ENCODE results near the gene SORCS1.

The SORCS1 gene

DNA sequence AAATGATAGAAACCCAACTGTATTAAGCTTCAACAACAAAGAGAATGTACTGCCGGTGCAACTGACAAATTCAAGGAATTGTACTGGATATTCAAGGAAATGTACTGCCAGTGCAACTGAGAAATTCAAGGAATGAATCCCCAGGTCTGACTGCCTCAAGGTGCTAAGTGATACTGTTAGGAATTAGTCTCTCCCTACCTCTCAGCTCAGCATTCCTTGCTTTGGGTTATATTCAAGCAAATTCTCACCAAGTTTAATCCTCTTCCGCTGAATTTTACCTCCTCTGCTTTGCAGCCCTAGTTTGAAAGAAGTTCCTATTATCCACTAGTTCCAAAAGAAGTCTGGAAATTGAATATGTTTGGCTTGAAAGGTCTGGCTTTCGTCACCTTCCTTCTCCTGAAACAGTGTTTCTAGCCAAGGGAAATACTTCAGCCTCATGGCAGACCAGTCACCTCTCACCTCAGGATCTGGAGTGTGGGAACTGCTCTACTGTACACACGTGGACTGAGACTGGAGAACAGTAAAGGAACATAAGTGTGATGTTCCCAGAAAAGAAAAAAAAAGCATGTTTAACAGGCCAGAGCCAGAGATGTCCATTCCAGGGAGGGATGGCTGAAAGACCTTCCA lies 60.4 kb downstream of the SORCS1 start:
- no peak for DNase-seq

DNA sequence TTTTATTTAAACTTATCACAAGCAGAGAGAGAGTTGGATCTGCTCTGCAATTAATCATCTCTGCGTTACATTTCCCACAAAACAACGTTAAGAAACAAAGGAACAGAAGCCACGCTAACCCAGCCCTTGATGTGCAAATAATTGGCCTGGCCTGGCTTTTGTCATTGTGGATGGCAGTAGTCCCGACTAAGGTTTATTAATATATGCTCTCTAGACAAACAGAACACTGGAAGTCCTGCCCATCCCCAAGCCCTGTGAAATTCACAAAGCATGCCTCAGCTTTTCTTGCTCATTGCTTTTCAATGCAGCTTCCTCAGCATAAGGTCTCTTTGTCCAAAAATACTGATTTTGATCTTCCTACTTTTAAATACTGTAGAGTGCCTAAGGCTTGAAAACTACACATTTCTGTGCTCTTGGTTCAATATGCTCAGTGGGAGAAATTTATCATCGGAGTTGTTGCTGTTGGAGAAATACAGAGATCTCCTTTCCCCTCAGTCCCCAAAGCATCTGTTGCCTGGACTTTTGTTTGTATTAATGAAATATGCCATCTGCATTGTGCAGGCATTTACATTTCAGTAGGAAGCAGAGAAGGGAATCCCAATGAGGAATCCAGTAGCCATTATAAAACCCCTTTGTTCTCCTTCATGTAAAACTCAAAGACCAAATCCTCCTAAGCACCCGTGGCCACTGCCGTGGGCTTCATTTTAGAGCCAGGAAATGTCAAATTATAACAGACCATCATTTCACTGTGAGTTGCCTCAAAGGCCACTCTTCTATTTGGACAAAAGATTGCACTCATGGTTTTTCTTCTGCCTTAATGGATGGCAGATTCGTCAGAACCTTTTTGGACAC lies 61.1 kb downstream of the SORCS1 start:
- DNase-seq: no peak

DNA sequence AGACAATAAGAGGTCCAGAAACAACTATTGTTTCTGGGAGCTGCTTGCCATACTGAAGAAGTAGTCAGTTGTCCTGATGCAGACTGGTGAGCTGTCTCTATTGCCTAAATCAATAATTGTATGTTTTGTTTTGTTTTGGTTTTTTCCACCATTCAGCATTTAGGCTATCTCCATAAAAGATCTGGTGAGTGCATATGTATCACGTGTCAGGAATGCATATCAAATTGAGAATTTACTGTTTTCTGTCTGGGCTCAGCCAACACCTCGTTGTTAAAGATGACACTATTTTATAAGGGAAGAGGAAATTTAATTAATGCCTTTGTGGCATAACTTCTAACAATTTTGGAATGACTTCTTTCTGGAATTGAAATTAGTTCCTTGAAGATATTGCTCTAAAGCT lies 66.2 kb downstream of the SORCS1 start:
- no peak for DNase-seq

DNA sequence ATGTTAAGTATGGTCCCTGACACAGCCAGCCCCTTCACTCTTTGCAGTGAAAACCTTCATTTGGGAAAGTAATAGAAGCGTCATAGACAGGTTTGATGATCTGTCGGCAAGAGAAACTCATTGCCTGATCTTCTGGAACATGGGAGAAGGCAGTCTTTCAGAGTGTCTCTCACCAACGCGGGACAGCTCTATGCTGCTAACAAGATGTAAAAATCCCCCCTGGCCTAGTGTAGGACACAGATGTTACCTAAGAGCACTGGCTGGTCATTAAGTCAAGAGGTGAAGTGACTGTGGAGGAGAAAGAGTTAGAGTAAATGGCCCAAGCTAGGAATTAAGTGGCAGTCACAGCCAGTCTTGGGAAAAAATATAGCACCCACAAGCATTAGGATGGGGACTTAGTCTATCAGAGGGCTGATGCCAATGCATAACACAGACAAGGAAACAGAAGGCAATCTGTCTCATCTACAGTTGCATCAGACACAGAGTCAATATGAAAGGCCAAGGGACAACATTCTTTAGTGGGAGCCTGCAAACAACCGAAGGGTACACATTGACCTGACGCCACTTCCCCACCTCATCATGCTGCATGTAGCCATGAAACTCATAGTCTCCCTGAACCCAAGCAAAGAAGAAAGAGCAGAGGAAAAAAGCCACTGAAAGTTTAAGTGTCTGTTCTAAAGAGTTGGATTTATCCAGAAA lies 69.5 kb downstream of the SORCS1 start:
- no peak for DNase-seq

DNA sequence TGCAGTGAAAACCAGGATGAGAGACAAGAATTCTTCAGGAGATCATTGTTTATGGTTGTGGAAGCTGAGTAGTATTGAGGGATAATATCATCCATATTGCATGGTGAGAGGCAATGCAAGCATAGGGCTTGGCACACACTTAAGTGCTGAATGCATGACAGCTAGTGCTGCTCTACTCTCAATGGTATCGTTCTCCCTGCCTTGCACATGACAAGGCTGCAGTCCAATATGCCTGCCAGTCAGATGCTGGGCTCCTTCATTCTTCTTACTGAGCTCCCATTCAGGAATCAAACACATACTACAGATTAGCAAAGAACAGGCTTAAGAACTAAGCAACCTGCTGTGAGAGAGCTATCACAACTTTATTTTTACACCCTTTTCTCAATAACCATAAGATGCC lies 72.2 kb downstream of the SORCS1 start:
- DNase-seq: no peak

DNA sequence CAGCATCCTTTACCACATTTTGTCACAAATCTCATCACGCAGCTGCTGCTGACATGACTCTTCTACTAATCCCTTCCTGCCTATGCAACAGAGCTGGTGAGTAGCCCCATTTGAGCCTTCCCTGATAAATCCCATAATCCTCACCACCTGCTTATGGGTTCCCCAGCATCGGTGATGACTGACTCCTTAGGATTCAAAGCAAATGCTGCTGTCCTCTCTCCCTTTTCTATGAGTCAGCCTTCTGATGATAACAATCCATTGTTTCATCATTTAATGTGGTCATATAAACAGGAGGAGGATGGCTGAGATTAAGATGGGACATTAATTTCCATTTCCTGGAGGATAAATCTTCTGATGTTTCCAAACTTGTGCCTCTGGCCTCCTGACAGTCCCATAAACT lies 73.4 kb downstream of the SORCS1 start:
- no peak for DNase-seq

DNA sequence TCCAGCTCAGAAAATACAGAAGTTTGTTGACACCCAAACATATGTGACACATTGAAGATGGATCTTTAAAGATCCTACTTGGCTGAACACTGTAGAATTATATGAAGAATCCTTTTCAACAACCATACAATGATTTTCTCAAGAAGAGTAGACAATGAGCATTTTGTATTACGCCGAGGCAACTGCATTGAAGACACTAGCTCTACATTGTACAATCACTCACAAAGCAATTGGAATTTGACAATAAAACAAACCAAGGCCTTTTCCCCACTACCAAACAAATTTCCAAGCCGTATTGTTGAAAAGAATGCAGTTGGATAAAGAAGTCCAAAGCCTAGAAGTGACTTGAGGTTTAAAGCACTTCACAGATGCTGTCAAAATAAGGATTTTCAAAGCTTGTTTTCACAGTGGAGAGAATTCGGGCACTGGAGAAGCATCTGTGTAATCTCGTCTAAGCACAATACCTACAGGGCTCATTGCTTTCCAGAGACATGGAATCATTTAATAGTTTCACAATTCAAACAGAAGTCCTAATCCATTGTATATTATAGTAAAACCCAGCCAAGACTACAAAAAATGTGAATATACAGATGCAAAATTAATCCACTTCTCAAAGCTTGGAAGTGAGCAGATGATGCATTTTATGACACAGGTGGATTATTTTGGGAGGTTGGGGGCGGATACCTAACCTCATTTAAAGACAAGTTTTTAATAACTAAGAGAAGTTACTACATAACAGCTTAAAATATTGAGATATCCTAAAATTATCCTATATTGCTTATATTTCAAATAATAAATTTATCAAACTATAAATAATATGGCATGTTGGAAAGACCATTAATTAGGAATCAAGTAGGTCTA lies 78.6 kb downstream of the SORCS1 start:
- DNase-seq: no peak

DNA sequence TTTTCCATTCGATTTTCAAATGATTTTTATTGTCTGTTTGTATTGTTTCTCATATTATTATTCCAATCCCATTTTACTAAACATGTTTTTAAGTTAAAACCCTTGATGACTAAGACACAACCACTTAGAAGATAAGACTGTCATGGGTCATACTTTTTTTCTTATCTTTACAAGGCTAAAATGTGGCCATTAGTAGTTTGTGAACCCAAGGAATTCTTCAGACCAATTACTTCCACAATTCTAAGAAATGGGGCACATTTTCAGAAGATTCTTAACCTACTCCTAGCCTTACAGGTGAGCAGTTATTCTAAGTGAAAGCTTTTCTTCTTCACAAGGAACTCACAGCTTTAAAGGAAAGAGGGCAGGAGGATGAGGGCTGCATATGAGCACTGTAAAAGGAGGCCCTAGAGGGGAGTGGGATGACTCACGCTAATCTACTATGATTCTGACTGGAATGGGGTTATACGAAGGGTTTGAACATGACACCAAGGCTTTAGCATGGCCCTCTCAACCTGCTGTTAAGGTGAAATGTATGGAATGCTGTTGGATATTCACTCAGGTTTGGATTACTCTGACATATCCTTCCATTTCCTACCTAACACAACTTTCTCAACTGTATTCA lies 81.0 kb downstream of the SORCS1 start:
- DNase-seq: no peak

DNA sequence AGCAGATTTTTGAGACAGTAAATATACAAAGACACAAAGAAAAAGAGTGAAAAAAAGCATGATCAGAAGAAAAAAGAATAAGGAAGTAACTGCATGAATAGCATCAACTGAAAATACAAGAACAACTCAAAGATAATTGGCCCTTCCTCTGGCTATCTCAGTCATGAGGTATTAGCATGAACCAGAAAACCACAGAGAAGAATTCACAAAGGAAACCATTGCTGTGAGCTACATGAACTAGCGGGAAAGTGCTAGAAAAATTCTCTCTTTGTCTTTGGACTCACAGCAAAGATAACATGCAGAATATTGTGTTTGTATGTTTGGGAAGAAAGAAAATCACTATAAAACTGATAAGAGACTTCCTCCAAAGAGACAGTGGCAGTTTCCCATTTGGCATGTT lies 82.9 kb downstream of the SORCS1 start:
- no peak for DNase-seq

DNA sequence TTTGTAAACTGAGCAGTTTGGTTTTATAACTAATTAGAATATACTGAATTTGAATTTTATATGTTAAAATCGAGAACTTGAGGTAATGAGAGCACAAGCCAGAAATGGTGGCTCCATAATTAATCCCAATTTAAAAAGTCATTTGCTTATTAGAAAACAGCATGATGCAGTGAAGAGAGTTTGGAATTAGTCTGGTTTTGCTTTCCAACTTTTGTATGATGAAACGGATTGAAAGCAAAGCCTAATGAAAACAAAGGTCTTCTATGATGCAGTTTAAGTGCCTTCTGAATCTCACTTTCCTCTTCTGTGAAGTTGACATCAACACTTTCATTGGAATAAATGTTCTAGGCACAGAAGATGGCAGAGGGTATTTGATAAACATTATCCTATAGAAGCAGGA lies 89.4 kb downstream of the SORCS1 start:
- no peak for DNase-seq

DNA sequence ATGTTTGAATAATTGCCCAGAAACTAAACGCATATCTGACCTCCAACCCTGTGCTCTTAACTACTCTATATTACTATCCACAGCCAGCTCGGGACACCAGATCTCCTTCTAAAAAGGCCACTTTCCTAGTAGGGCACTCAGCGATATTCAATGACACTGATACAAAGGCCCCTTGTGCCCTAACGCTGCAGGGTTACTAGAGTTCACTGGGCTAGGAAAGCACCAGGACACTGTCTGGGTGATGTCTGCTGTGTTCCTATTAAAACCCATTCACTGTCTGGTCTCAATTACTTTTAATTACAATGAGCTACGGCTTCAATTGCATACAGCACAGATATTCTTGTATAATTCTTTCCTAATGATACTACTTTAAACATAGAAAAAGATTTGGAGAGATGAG lies 91.7 kb downstream of the SORCS1 start:
- DNase-seq: no peak

DNA sequence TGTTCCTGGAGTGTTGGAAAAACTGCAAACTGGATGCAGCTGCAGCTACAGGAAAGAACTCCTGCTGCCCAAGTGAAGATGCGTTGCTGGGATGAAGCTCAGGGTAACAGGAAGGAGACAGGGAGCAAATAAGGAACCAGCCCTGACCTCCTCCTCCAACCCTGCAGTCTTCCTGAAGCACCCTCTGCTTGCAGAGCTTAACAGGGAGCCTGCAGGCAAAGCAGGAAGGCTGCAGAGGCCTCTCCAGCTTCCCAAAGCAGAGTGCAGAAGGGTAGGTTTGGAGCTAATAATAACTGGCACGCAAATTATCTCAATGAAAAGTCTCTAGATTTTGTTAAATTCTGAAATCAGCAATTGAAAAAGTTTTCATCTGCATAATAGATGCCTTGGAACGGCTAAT lies 92.5 kb downstream of the SORCS1 start:
- DNase-seq: no peak

DNA sequence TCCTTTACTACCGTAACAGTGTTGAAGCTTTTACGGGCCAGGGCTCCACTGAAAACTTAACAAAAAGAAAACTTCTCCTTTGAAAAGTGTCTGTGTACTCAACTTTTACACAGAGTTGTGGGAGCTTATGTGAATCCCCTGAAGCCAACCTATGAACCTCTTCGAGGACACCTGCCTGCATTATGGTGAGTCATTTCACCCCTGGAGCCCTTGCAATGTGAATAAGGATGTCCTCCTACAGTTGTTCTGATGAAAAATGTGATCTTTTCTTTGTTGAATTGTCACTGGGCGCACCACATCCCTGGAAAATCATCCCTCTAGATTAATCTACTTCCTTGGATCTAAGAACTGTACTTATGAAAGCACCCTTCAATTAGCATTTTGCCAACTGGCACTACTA lies 93.2 kb downstream of the SORCS1 start:
- no peak for DNase-seq

DNA sequence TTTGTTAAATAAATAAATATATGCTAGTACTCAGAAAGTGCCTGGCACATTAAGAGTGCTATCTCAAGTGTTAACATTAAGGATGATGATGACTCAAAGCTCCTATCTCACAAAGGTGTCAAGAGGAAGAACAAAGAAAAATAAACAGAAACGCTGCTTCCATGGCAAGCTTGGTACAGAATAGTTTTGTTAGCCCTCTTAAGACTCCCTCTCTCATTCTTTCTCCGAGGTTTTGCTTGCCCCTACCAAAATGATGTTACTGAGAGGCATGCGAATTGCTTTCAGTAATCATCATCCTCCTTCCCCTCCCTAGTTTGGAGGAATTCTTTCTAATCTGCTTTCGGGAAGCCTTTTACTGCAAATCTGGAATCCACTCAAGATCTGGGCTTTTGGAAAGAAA lies 96.7 kb downstream of the SORCS1 start:
- no peak for DNase-seq

DNA sequence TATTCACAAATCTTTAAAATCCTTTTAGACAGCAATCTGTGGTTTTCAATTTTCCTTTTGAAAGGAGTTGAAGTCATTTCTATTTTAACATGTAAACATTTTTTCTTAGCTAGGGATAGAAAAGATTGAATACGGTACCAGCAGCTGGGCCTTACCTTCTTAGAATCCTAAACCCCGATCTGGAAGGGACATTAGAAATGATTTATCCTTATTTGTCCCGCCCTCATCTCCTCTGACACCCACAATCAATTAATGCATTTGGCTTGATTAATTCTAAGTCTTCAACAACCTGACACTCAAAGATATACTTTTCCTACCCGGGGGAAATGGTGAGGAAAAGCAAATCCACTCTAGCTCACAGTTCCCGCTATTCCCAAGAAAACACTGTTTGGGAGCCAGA lies 100.4 kb downstream of the SORCS1 start:
- DNase-seq: no peak

DNA sequence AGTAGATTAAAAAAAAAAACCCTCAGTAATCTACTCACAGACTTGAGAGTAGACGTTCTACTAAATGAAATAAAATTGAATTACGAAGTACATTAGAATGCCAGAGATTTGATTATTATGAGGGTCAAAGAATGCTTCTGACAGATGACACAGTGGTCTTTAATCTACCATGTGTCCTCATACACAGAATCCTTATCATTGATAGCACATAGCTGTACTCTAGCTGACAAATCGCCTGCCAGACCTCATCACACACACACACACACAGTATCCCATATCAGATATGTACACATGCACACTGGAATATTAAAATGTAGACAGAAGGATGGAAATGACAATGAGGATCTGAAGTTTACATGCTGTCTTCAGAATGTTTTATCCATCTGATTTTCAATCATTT lies 104.6 kb downstream of the SORCS1 start:
- no peak for DNase-seq

DNA sequence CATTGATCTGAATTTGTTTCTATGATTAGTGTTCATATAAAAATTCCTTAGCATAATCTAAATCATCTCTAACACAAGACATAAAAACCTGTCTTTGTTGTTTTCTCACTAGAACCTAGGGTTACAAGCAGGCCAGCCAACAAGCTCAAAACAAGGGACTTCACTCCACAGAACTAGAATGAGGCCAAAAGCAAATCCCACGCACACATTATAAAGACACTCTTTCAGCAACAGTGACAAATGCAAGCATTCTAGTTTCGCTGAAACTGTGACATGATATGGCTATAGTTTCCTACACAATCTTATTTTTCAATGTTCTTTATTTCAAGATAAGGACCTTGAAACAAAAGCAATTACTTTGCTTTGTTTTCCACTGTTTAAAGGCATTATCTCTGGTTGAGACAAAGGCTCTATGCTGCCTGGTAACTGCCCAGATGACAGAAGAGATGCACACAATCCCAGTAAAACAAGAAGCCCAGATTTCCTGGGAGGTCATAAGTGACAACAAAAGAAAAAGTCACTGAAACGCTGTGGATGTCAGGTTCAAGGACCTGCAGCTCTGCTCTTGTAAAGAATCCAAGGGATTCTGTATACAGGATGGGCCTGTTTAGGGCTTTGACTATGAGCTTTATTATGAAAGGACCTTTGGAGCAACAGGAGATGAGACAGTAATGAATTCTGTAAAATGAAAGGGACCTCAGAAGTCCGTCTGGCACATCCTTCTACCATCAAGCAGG lies 105.3 kb downstream of the SORCS1 start:
- DNase-seq: no peak

DNA sequence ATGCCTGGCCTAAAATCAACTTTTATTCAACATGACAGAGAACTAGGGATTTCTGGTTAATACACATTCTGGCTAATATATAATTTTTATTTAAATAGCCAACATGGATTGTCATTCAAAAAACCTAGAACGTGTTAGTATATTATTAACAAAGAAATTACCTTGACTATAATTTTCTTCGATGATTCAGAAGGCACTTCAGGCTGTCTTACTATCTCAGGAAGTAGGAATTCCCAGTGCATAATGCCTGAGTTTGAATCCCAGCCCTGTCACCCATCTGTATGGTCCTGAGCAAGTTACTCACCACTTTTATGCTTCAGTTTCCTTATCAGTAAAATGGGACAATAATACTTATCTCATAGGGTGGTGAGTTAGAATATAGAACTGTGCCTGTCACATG lies 106.2 kb downstream of the SORCS1 start:
- no peak for DNase-seq

DNA sequence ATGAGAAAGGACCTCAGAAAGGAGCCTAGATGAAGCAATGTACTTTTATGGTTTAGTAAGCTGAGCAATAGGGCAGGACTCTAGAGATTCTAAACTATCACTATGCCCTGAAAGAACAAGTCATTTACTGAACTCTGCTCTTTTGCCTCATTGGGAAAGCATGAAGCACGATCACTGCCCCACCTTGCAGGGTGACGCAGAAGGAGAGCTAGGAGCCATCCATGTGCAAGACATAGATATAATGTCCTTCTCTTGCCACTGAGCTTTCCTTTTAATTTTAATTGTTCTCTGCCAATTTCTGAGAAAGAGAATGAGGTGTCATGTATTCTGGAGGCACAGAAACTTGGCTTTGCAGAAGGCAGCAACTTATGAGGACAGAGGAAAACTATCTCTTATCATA lies 108.3 kb downstream of the SORCS1 start:
- DNase-seq: no peak

DNA sequence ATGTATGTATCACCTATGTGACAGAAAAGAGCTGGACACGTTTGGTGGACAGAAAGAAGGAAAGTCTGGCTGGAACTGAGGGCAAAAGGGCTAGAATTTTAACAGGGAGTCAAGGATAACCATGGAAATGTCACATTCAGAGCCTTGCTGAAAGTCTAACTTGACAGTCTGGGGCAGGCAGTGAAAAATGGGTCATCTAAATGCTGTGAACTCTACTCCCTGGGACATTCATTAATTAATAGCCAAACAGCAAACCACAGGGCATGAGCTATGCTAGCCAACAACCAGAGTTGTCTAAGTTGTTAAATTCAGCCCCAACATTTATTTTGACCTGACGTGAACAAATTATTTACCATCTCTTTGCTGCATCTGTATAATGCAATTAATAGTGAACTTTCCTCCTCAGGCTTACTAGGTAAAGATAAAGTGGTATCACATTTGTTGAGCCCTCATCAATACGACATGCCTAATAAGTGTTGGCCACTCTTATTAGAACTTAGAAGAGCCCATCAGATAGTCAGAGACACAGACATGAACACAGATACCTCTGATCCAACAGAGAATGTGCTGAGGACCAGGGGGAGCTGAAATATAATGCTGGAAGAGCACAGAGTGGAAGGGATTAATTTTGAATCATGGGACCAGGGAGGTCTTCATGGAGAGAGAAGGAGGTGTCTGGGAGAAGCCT lies 109.9 kb downstream of the SORCS1 start:
- no peak for DNase-seq

DNA sequence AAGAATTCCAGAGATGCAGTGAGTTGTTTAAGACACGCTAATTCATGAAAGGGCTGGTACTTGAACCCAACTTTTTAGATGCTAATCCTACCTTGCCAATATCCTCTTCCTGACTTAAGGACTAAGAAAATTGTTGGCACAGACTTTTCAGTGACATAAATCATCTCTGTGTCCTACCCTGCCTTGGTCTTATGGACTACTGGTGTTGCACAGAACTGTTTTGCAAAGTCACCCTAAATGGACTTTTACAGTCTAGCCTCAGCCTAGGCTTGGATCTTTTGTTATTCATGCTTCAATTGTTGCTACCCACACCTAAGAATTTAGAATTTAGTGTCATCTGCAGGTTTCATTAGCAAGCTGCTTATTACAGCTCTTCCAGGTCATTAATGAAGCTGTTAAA lies 112.7 kb downstream of the SORCS1 start:
- no peak for DNase-seq

Data from fibroblast of skin of back (primary cell).